Smooth muscle cell (in vitro differentiated cells): ENCODE results near the gene GNPDA2. TPM values are rescaled to one million over a fixed set of nuclear protein-coding genes. Genes with fewer than 3 reads are reported as not detected.

Source experiments
- DNase-seq: peaks from one replicate; lab custom pipeline; 2025; ENCODE audit not compliant: unreplicated experiment; lab: John Stamatoyannopoulos, UW
- H2AFZ ChIP-seq: fragments of 200-600 bp; sonication (generic); 2 replicates; pipeline ENCODE4 v1.6.0; 2016; ENCODE audit warnings: antibody characterized with exemption, low read depth, mild to moderate bottlenecking
- H3F3A ChIP-seq: fragments of 200-600 bp; sonication (generic); 2 replicates; pipeline ENCODE4 v1.6.0; 2017; ENCODE audit warnings: antibody characterized with exemption, low read depth
- H3K27ac ChIP-seq: fragments of 200-600 bp; sonication (generic); 2 replicates; pipeline ENCODE4 v1.5.1; 2016; ENCODE audit warnings: low read depth, mild to moderate bottlenecking
- H3K27me3 ChIP-seq: fragments of 200-600 bp; sonication (generic); 2 replicates; pipeline ENCODE4 v1.6.1; 2016; ENCODE audit warnings: low read depth, mild to moderate bottlenecking
- H3K36me3 ChIP-seq: fragments of 200-600 bp; sonication (generic); 2 replicates; pipeline ENCODE4 v1.5.1; 2016; ENCODE audit warnings: low read depth
- H3K4me1 ChIP-seq: fragments of 200-600 bp; sonication (generic); 2 replicates; pipeline ENCODE4 v1.5.1; 2016; ENCODE audit warnings: low read depth
- H3K4me2 ChIP-seq: fragments of 200-600 bp; sonication (generic); 2 replicates; pipeline ENCODE4 v1.6.0; 2016; ENCODE audit warnings: mild to moderate bottlenecking
- H3K4me3 ChIP-seq: fragments of 200-600 bp; sonication (generic); 2 replicates; pipeline ENCODE4 v1.5.1; 2016; ENCODE audit warnings: mild to moderate bottlenecking
- H3K79me2 ChIP-seq: fragments of 200-600 bp; sonication (generic); 2 replicates; pipeline ENCODE4 v1.6.0; 2016; ENCODE audit warnings: low read depth, mild to moderate bottlenecking
- H3K9ac ChIP-seq: fragments of 200-600 bp; sonication (generic); 2 replicates; pipeline ENCODE4 v1.6.0; 2016; ENCODE audit warnings: low read depth
- H3K9me3 ChIP-seq: fragments of 200-600 bp; sonication (generic); replicated peaks from 2 replicates; pipeline ENCODE4 v1.5.1; 2016; ENCODE audit warnings: low read depth
- H4K20me1 ChIP-seq: fragments of 200-600 bp; sonication (generic); 2 replicates; pipeline ENCODE4 v1.6.0; 2016; ENCODE audit warnings: low read depth
- CTCF ChIP-seq: fragments of 200-600 bp; sonication (generic); IDR thresholded peaks from 2 replicates; pipeline ENCODE4 v1.5.1; 2017; ENCODE audit warnings: borderline replicate concordance, mild to moderate bottlenecking, antibody characterized with exemption; ENCODE audit not compliant: insufficient read depth, poor library complexity, severe bottlenecking
- WGBS: methylation state at CpG from one replicate; pipeline ENCODE4 v1.1.7; 2016; ENCODE audit warnings: low lambda C conversion rate; 5-methylcytosine and 5-hydroxymethylcytosine counted together
- polyA plus RNA-seq: library from polyadenylated mRNA; unstranded; fragments of >200 nt; fragmentation: Nextera tagmentation; extraction: Ambion mirVana; gene quantifications from 2 replicates; pipeline ENCODE4 v1.2.1, GENCODE V29; 2016
- total RNA-seq: library from RNA; depleted of rRNA; stranded (reverse); fragments of >200 nt; gene quantifications from 2 replicates; pipeline ENCODE4 v1.2.3, GENCODE V29; 2014

GNPDA2 gene
- total and polyA plus RNA-seq, 2 experiments from 2014 or later = 22.2 to 25.5 TPM

GRCh38 chr4:44671636-44672035 is 54.7 kb downstream of the GNPDA2 start:
- H3K9me3 ChIP-seq = no peaks in the 10 kb centered on the region
- no peaks in the 10 kb centered on the region for H3K27me3 ChIP-seq
- no peaks in the 10 kb centered on the region for H3F3A ChIP-seq
- no peak overlapping the region for H2AFZ ChIP-seq
- H4K20me1 ChIP-seq = no peaks in the 10 kb centered on the region
- TF ChIP-seq CTCF = no peak
- 81% methylated on average over 3 of the region's 3 CpGs for WGBS
- H3K36me3 ChIP-seq = no peaks in the 10 kb centered on the region
- no peaks in the 10 kb centered on the region for H3K4me1 ChIP-seq
- DNase-seq = no peak
- H3K27ac ChIP-seq = no peak overlapping the region
- no peaks in the 10 kb centered on the region for H3K79me2 ChIP-seq
- no peak overlapping the region for H3K9ac ChIP-seq
- no peak overlapping the region for H3K4me2 ChIP-seq
- no peak overlapping the region for H3K4me3 ChIP-seq

- no peak overlapping the region for H2AFZ ChIP-seq
- no peak overlapping the region for H3K4me3 ChIP-seq
- H3K36me3 ChIP-seq = no peaks in the 10 kb centered on the region
- H4K20me1 ChIP-seq = no peaks in the 10 kb centered on the region
- H3K9me3 ChIP-seq = no peaks in the 10 kb centered on the region
- TF ChIP-seq CTCF = no peak
- no peak overlapping the region for H3K9ac ChIP-seq
- DNase-seq = no peak
- no peaks in the 10 kb centered on the region for H3K79me2 ChIP-seq
- no peaks in the 10 kb centered on the region for H3F3A ChIP-seq
- H3K27me3 ChIP-seq = no peaks in the 10 kb centered on the region
- no peak overlapping the region for H3K27ac ChIP-seq
- no peaks in the 10 kb centered on the region for H3K4me1 ChIP-seq
- H3K4me2 ChIP-seq = no peak overlapping the region
- whole genome bisulfite sequencing = 78% methylated on average over 4 of the region's 4 CpGs
These were observed 55.7 kb downstream of the GNPDA2 start for GRCh38 chr4:44670506-44671199.

- H2AFZ ChIP-seq = no peak overlapping the region
- no peaks in the 10 kb centered on the region for H4K20me1 ChIP-seq
- no peaks in the 10 kb centered on the region for H3F3A ChIP-seq
- H3K79me2 ChIP-seq = no peaks in the 10 kb centered on the region
- WGBS = 33% methylated on average over 2 of the region's 2 CpGs
- no peak overlapping the region for H3K27ac ChIP-seq
- H3K9me3 ChIP-seq = no peaks in the 10 kb centered on the region
- no peak overlapping the region for H3K4me3 ChIP-seq
- TF ChIP-seq CTCF = no peak
- no peaks in the 10 kb centered on the region for H3K36me3 ChIP-seq
- no peak overlapping the region for H3K9ac ChIP-seq
- no peaks in the 10 kb centered on the region for H3K27me3 ChIP-seq
- no peak overlapping the region for H3K4me2 ChIP-seq
- DNase-seq = no peak
- no peaks in the 10 kb centered on the region for H3K4me1 ChIP-seq
These were observed 57.8 kb downstream of the GNPDA2 start for GRCh38 chr4:44668526-44668925.
